HEK293T (cell line): ENCODE measurements around the gene TRMT11.

Source experiments
- CTCF ChIA-PET: fragments of 350-600 bp; formaldehyde crosslinking; extraction: SDS; loops from one replicate; lab custom pipeline; 2021; ENCODE audit warnings: antibody characterized with exemption, inconsistent platforms; lab: Yijun Ruan, JAX
- POLR2A ChIA-PET: fragments of 350-600 bp; formaldehyde crosslinking; extraction: SDS; loops from one replicate; lab custom pipeline; 2020; ENCODE audit warnings: antibody characterized with exemption, inconsistent platforms; lab: Yijun Ruan, JAX
- DNase-seq: peaks from one replicate; pipeline ENCODE4 v3.0.0; 2012; ENCODE audit warnings: mixed read lengths; ENCODE audit errors: extremely low spot score
- ARNT ChIP-seq: fragments of 450-650 bp; IDR thresholded peaks from 2 replicates; pipeline ENCODE4 v1.6.1; 2017; ENCODE audit warnings: mild to moderate bottlenecking
- BHLHE40 ChIP-seq: fragments of 450-650 bp; IDR thresholded peaks from 2 replicates; pipeline ENCODE4 v1.6.1; 2016; ENCODE audit warnings: mild to moderate bottlenecking, moderate library complexity, borderline replicate concordance
- CTBP1 ChIP-seq: fragments of 450-650 bp; IDR thresholded peaks from 2 replicates; pipeline ENCODE4 v1.6.1; 2016; ENCODE audit warnings: borderline replicate concordance
- ELF4 ChIP-seq: fragments of 450-650 bp; IDR thresholded peaks from 2 replicates; pipeline ENCODE4 v1.6.1; 2017; ENCODE audit warnings: antibody characterized with exemption
- FOXA1 ChIP-seq: fragments of 450-650 bp; IDR thresholded peaks from 2 replicates; pipeline ENCODE4 v1.6.1; 2016; ENCODE audit warnings: mild to moderate bottlenecking
- FOXK2 ChIP-seq: fragments of 450-650 bp; IDR thresholded peaks from 2 replicates; pipeline ENCODE4 v1.6.1; 2016; ENCODE audit warnings: mild to moderate bottlenecking
- FOXM1 ChIP-seq: fragments of 450-650 bp; IDR thresholded peaks from 2 replicates; pipeline ENCODE4 v1.6.1; 2017; ENCODE audit warnings: mild to moderate bottlenecking, borderline replicate concordance
- HDGF ChIP-seq: fragments of 450-650 bp; IDR thresholded peaks from 2 replicates; pipeline ENCODE4 v1.6.1; 2017; ENCODE audit warnings: antibody characterized with exemption, borderline replicate concordance
- L3MBTL2 ChIP-seq: fragments of 450-650 bp; conservative IDR thresholded peaks from 2 replicates; pipeline ENCODE4 v1.6.1; 2016; ENCODE audit warnings: mild to moderate bottlenecking
- LEF1 ChIP-seq: fragments of 450-650 bp; IDR thresholded peaks from 2 replicates; pipeline ENCODE4 v1.6.1; 2017; ENCODE audit warnings: mild to moderate bottlenecking, borderline replicate concordance
- NFRKB ChIP-seq: fragments of 450-650 bp; IDR thresholded peaks from 2 replicates; pipeline ENCODE4 v1.6.1; 2016; ENCODE audit warnings: mild to moderate bottlenecking, moderate library complexity
- SP1 ChIP-seq: fragments of 450-650 bp; IDR thresholded peaks from 2 replicates; pipeline ENCODE4 v1.6.1; 2017
- SUZ12 ChIP-seq: fragments of 450-650 bp; IDR thresholded peaks from 2 replicates; pipeline ENCODE4 v1.6.1; 2016; ENCODE audit warnings: mild to moderate bottlenecking
- TARDBP ChIP-seq: fragments of 450-650 bp; IDR thresholded peaks from 2 replicates; pipeline ENCODE4 v1.6.1; 2016
- ZNF384 ChIP-seq: fragments of 450-650 bp; IDR thresholded peaks from 2 replicates; pipeline ENCODE4 v1.6.1; 2016
- TF ChIP-seq, protein P1 (sequence below): fragments of 450-650 bp; IDR thresholded peaks from 2 replicates; pipeline ENCODE4 v1.6.1; 2016

The TRMT11 gene

DNA sequence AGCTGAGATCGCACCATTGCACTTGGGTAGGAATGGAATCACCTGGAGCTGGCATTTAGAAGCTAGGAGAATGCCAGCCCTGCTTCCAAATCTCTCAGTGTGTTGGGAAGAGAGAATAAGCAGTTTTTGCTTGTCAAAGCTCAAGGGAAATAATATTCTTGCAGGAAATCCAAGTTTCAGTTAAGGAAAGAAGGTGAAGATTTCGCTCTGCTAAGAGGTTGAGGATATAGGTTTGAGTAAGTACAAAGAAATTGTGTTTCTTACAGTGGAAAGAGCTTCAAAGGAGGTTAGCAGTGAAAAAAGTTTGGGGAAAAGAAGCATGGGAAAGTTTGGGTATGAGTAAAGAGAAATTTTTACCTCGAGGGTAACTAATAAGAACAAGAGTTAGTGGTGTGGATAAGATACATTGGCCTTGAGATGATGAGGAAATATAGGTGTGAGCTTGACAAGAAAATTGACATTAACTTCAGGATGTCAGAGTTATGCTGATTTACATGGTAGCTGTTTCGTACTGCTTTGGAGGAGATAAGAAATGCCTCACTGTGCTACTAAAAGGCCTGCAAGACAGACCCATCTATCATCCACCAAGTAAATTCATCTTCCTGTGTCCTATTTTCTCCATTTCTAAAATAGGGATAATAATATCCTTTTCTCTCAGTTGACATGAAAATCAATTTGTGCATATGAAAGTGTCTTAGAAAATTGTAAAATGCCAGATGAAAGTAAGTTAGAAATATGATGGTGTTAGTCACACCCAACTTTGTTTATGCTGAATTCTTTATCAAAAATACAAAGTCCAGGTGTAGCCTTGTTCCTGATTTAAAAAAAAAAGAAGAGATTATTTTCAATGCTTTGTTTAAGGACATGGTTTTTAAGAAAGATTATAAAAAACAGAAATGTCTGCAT is 42.6 kb upstream of the TRMT11 start:
- no peak for TF ChIP-seq BHLHE40
- TF ChIP-seq SP1: no peak
- no peak for TF ChIP-seq HDGF
- no peak for TF ChIP-seq FOXK2
- TF ChIP-seq L3MBTL2: no peak
- no peak for TF ChIP-seq CTBP1
- no peak for TF ChIP-seq ELF4
- no peak for TF ChIP-seq SUZ12
- no peak for TF ChIP-seq TARDBP
- no peak for TF ChIP-seq ARNT
- no peak for TF ChIP-seq FOXA1
- TF ChIP-seq FOXM1: no peak
- no peak for TF ChIP-seq ZNF384
- ChIA-PET CTCF (interaction anchor here (0.6 to 1.4 kb wide), 3 partner anchors 10 to 152 kb away, joined by 3 to 5 read pairs (median 3); no protein-coding TSS in a partner anchor), POLR2A (interaction anchor here (1.2 to 6.5 kb wide), 3 partner anchors 13 to 154 kb away, joined by 3 to 31 read pairs (median 4); partner anchors contain the start of genes HINT3 and NCOA7)
- no peak for DNase-seq

DNA sequence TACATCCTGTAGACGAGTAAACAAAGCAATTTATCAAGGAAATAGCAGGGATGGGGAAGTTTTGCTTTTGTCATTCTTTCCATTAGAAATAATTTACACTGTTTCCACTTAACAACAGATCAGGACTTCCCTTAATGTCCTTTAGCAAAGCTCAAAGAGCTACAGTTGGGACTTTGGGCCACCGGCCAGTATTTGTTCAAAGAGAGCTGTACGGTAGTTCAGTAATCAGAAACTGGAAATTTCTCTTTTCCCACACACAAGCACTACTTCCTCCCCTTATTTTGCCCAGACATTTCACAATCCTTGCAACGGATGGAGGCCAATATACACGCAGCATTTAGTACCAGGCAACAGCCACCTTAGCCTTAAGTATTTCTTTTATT is 41.9 kb upstream of the TRMT11 start:
- no peak for DNase-seq
- ChIA-PET CTCF (interaction anchor here (0.6 to 1.4 kb wide), 4 partner anchors 9 to 153 kb away, joined by 3 to 5 read pairs (median 4); no protein-coding TSS in a partner anchor), POLR2A (interaction anchor here (0.6 to 6.5 kb wide), 2 partner anchors 154 to 163 kb away, joined by 3 to 31 read pairs; partner anchors contain the start of gene NCOA7)
- TF ChIP-seq CTBP1 (no peak), LEF1 (no peak), ZNF384 (no peak), FOXM1 (no peak), HDGF (no peak), L3MBTL2 (no peak), NFRKB (no peak), TARDBP (no peak), SP1 (no peak), ELF4 (no peak), FOXA1 (no peak), ARNT (no peak), BHLHE40 (no peak), SUZ12 (no peak), FOXK2 (no peak)
- TF ChIP-seq, protein P1, sequence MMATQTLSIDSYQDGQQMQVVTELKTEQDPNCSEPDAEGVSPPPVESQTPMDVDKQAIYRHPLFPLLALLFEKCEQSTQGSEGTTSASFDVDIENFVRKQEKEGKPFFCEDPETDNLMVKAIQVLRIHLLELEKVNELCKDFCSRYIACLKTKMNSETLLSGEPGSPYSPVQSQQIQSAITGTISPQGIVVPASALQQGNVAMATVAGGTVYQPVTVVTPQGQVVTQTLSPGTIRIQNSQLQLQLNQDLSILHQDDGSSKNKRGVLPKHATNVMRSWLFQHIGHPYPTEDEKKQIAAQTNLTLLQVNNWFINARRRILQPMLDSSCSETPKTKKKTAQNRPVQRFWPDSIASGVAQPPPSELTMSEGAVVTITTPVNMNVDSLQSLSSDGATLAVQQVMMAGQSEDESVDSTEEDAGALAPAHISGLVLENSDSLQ: no peak

GRCh38 chr6:125944896-125945295 is 41.4 kb upstream of the TRMT11 start:
- ChIA-PET POLR2A (interaction anchor here (0.6 to 6.5 kb wide), 2 partner anchors 155 to 164 kb away, joined by 3 to 31 read pairs; partner anchors contain the start of gene NCOA7), CTCF (interaction anchor here (1.0 to 1.4 kb wide), 3 partner anchors 11 to 153 kb away, joined by 3 to 4 read pairs (median 3); no protein-coding TSS in a partner anchor)
- no peak for DNase-seq
- TF ChIP-seq FOXA1 (no peak), HDGF (no peak)
- TF ChIP-seq, protein P1: no peak

GRCh38 chr6:125945378-125946141 is 40.8 kb upstream of the TRMT11 start:
- no peak for DNase-seq
- CTCF ChIA-PET: interaction anchor here (1.0 to 3.1 kb wide), 5 partner anchors 10 to 155 kb away, joined by 3 to 42 read pairs (median 4); partner anchors contain the start of genes HINT3 and NCOA7
- POLR2A ChIA-PET: interaction anchor here (1.0 to 6.5 kb wide), 6 partner anchors 11 to 164 kb away, joined by 5 to 36 read pairs (median 11); partner anchors contain the start of genes HINT3, NCOA7 and TRMT11
- TF ChIP-seq ARNT (no peak), NFRKB (no peak), BHLHE40 (no peak), FOXK2 (no peak), FOXA1 (no peak), ELF4 (no peak), L3MBTL2 (no peak), ZNF384 (no peak), LEF1 (no peak), SP1 (no peak), HDGF (no peak), CTBP1 (no peak), TARDBP (no peak)
- TF ChIP-seq, protein P1: no peak

- TF ChIP-seq, protein P1: no peak
- no peak for TF ChIP-seq FOXM1
- TF ChIP-seq BHLHE40: no peak
- no peak for TF ChIP-seq FOXA1
- TF ChIP-seq LEF1: no peak
- ChIA-PET CTCF (interaction anchor here (3.1 kb wide), 1 partner anchor 9 kb away, joined by 42 read pairs; the partner anchor contains the start of gene HINT3), POLR2A (interaction anchor here (1.0 to 6.5 kb wide), 6 partner anchors 9 to 166 kb away, joined by 3 to 36 read pairs (median 11); partner anchors contain the start of genes HINT3, NCOA7 and TRMT11)
- DNase-seq: no peak
Measured at GRCh38 chr6:125947615-125948014, 38.7 kb upstream of the TRMT11 start.
